GM12878 (cell line): ENCODE results near the gene DBN1. TPM values are rescaled to one million over a fixed set of nuclear protein-coding genes. Genes with fewer than 3 reads are reported as not detected.

Experiments used
- ATAC-seq: fragments of 200-7000 bp; cut with Tn5 transposase; 3 replicates; pipeline ENCODE4 v1.9.1; 2020; ENCODE audit warnings: mild to moderate bottlenecking, moderate library complexity
- BruUV-seq: library from RNA; stranded (reverse); fragments of 400-500 nt; replicated peaks from 2 replicates; lab custom pipeline; 2021; lab: Mats Ljungman, UMichigan
- CTCF ChIA-PET: fragments of 300-600 bp; sonication (Branson Sonifier 250); formaldehyde crosslinking; extraction: SDS; loops from one replicate; lab custom pipeline; 2021; ENCODE audit warnings: inconsistent platforms; lab: Yijun Ruan, JAX
- POLR2A ChIA-PET: fragments of 350-600 bp; formaldehyde crosslinking; extraction: SDS; loops from one replicate; lab custom pipeline; 2021; ENCODE audit warnings: inconsistent platforms; lab: Charles Lee
- RAD21 ChIA-PET: fragments of 300-600 bp; sonication (Branson Sonifier 250); formaldehyde crosslinking; loops from one replicate; lab custom pipeline; 2023; ENCODE audit warnings: antibody characterized with exemption; ENCODE audit not compliant: unreplicated experiment; lab: Charles Lee
- SMC1A ChIA-PET: fragments of 300-600 bp; sonication (Branson Sonifier 250); formaldehyde crosslinking; loops from one replicate; lab custom pipeline; 2023; ENCODE audit not compliant: unreplicated experiment, uncharacterized antibody; lab: Charles Lee
- DNase-seq: peaks from one replicate; pipeline ENCODE4 v3.0.0-alpha.2; 2011; ENCODE audit warnings: low read depth, low spot score
- FAIRE-seq: peaks from 3 replicates; lab custom pipeline; 2011; peaks lifted over from hg19 to GRCh38; lab: Jason Lieb, UNC
- H2AFZ ChIP-seq: 2 replicates; pipeline ENCODE4 v1.6.0; 2011; ENCODE audit warnings: low read depth, low read length, control low read depth; ENCODE audit not compliant: control insufficient read depth
- H3K27ac ChIP-seq: 2 replicates; pipeline ENCODE4 v1.5.1; 2011; ENCODE audit warnings: control low read depth; ENCODE audit not compliant: control insufficient read depth, insufficient read depth
- H3K27me3 ChIP-seq, 2 experiments: replicated peaks in 1 of 2; 2 replicates each; pipeline versions ENCODE4 v1.6.0 to v1.6.1; 2011; ENCODE audit warnings: low read length in 1 of 2; ENCODE audit not compliant: control insufficient read depth in 2 of 2, insufficient read depth in 2 of 2
- H3K36me3 ChIP-seq, 2 experiments: 2 replicates each; pipeline ENCODE4 v1.5.1; 2011; ENCODE audit warnings: low read length in 1 of 2; ENCODE audit not compliant: control insufficient read depth in 2 of 2, insufficient read depth in 2 of 2
- H3K4me1 ChIP-seq: 2 replicates; pipeline ENCODE4 v1.6.1; 2011; ENCODE audit warnings: mild to moderate bottlenecking, low read length, moderate library complexity, mixed read lengths; ENCODE audit not compliant: control insufficient read depth, insufficient read depth
- H3K4me2 ChIP-seq: 2 replicates; pipeline ENCODE4 v1.6.0; 2011; ENCODE audit warnings: control low read depth; ENCODE audit not compliant: control insufficient read depth, insufficient read depth
- H3K4me3 ChIP-seq: fragments of 200-600 bp; sonication (generic); 2 replicates; pipeline ENCODE4 v1.5.1; 2016
- H3K79me2 ChIP-seq: 2 replicates; pipeline ENCODE4 v1.6.0; 2011; ENCODE audit warnings: low read length; ENCODE audit not compliant: control insufficient read depth, insufficient read depth
- H3K9ac ChIP-seq: 2 replicates; pipeline ENCODE4 v1.8.0; 2011; ENCODE audit warnings: low read length, control low read depth, mixed read lengths; ENCODE audit not compliant: control insufficient read depth, insufficient read depth
- H3K9me3 ChIP-seq: replicated peaks from 3 replicates; pipeline ENCODE4 v1.5.1; 2011; ENCODE audit warnings: mild to moderate bottlenecking, low read length; ENCODE audit not compliant: control insufficient read depth, insufficient read depth
- H4K20me1 ChIP-seq: 2 replicates; pipeline ENCODE4 v1.6.0; 2011; ENCODE audit not compliant: control insufficient read depth, insufficient read depth
- ASH2L ChIP-seq: fragments of 300-600, 200-600 bp; sonication (generic); IDR thresholded peaks from 2 replicates; pipeline ENCODE4 v1.6.1; 2017; ENCODE audit warnings: low read depth, mild to moderate bottlenecking, borderline replicate concordance
- BACH1 ChIP-seq: fragments of 450-650 bp; IDR thresholded peaks from 2 replicates; pipeline ENCODE4 v1.6.1; 2017; ENCODE audit warnings: mild to moderate bottlenecking, borderline replicate concordance
- CTCF ChIP-seq, 3 experiments: IDR thresholded peaks in 2 of 3; conservative IDR thresholded peaks in 1 of 3; 2 replicates each; pipeline ENCODE4 v1.5.1; 2011; ENCODE audit warnings: low read depth in 3 of 3, low read length in 3 of 3, mild to moderate bottlenecking in 3 of 3, control low read depth in 2 of 3, moderate library complexity in 2 of 3, inconsistent platforms in 1 of 3, mixed read lengths in 1 of 3; ENCODE audit not compliant: control insufficient read depth in 2 of 3, insufficient read depth in 1 of 3; ENCODE audit errors: extremely low read depth in 1 of 3
- DPF2 ChIP-seq: fragments of 450-650 bp; IDR thresholded peaks from 2 replicates; pipeline ENCODE4 v1.6.1; 2017; ENCODE audit warnings: mild to moderate bottlenecking
- E4F1 ChIP-seq: fragments of 450-650 bp; IDR thresholded peaks from 2 replicates; pipeline ENCODE4 v1.6.1; 2018; ENCODE audit warnings: borderline replicate concordance, mild to moderate bottlenecking; ENCODE audit not compliant: partially characterized antibody
- FOXK2 ChIP-seq: fragments of 450-650 bp; IDR thresholded peaks from 2 replicates; pipeline ENCODE4 v1.6.1; 2017; ENCODE audit warnings: mild to moderate bottlenecking, moderate library complexity
- HDAC6 ChIP-seq: fragments of 200-600 bp; sonication (generic); IDR thresholded peaks from one replicate; pipeline ENCODE4 v1.8.0; 2017; ENCODE audit warnings: antibody characterized with exemption; ENCODE audit not compliant: unreplicated experiment
- JUNB ChIP-seq: IDR thresholded peaks from 2 replicates; pipeline ENCODE4 v1.6.1; 2016; ENCODE audit warnings: antibody characterized with exemption, mild to moderate bottlenecking
- KLF5 ChIP-seq: fragments of 450-650 bp; IDR thresholded peaks from 2 replicates; pipeline ENCODE4 v1.6.1; 2014; ENCODE audit warnings: mild to moderate bottlenecking; ENCODE audit not compliant: partially characterized antibody
- PAX5 ChIP-seq: IDR thresholded peaks from 2 replicates; pipeline ENCODE4 v1.6.1; 2011; ENCODE audit warnings: low read depth, low read length, borderline replicate concordance
- PML ChIP-seq: IDR thresholded peaks from 2 replicates; pipeline ENCODE4 v1.6.1; 2012; ENCODE audit warnings: low read length, inconsistent platforms
- RELA ChIP-seq: fragments of 450-650 bp; IDR thresholded peaks from 2 replicates; pipeline ENCODE4 v1.8.0; 2014; ENCODE audit warnings: borderline replicate concordance; ENCODE audit not compliant: partially characterized antibody
- SMC3 ChIP-seq: IDR thresholded peaks from 2 replicates; pipeline ENCODE4 v1.6.1; 2011; ENCODE audit warnings: low read length, improper control_type of control experiment, borderline replicate concordance
- SREBF2 ChIP-seq: IDR thresholded peaks from 2 replicates; pipeline ENCODE4 v1.6.1; 2012; ENCODE audit warnings: mild to moderate bottlenecking, low read length
- TAF1 ChIP-seq: IDR thresholded peaks from 2 replicates; pipeline ENCODE4 v1.6.1; 2011; ENCODE audit warnings: mild to moderate bottlenecking, low read depth, low read length, borderline replicate concordance
- ZBTB11 ChIP-seq: fragments of 450-650 bp; formaldehyde crosslinking; IDR thresholded peaks from 2 replicates; pipeline ENCODE4 v1.5.0; 2022; ENCODE audit warnings: mild to moderate bottlenecking, missing genetic modification characterization
- ZNF274 ChIP-seq: IDR thresholded peaks from one replicate; pipeline ENCODE4 v1.8.0; 2011; ENCODE audit not compliant: insufficient read length, insufficient read depth
- WGBS: methylation state at CpG from one replicate; pipeline ENCODE4 v1.1.6; 2016; ENCODE audit warnings: low lambda C conversion rate; ENCODE audit not compliant: insufficient replicate concordance, insufficient coverage; ENCODE audit errors: missing lambda C conversion rate; 5-methylcytosine and 5-hydroxymethylcytosine counted together
- in situ Hi-C: fragments of 300-500 bp; cut with MboI; formaldehyde crosslinking; loops from 9 replicates; pipeline ENCODE4 v1.14.3; 2018; ENCODE audit warnings: mixed read lengths
- intact Hi-C: fragments of 100-400 bp; cut with micrococcal nuclease; formaldehyde crosslinking; loops from one replicate; pipeline ENCODE4 v1.14.2; 2022; ENCODE audit not compliant: unreplicated experiment
- polyA plus RNA-seq, 11 experiments: library from polyadenylated mRNA; depleted of rRNA in 4 of 11; unstranded in 6 of 11; stranded (reverse) in 5 of 11; fragments of >200 nt; fragmentation: Nextera tagmentation in 4 of 11; fragmentation: Illumina TruSeq in 1 of 11; extraction: Ambion mirVana in 4 of 11; extraction: Trizol in 1 of 11; gene quantifications; 1 replicate in 1 of 11; 2 replicates in 10 of 11; pipeline versions ENCODE4 v1.2.1 to v1.2.3, GENCODE V29; 2011 to 2016; ENCODE audit warnings: inconsistent platforms in 2 of 11, missing spikeins in 2 of 11, low read depth in 1 of 11
- total RNA-seq, 4 experiments: library from RNA; depleted of rRNA in 3 of 4; stranded (reverse); fragments of >200 nt in 3 of 4; fragmentation: Illumina TruSeq in 1 of 4; extraction: Trizol in 1 of 4; gene quantifications; 2 replicates each; pipeline versions ENCODE4 v1.2.1 to v1.2.3, GENCODE V29; 2013 to 2021

Gene DBN1
- total and polyA plus RNA-seq, 10 of the 15 experiments (the other 5 are each of a cell fraction or from before 2014, with no cell fraction given), result 0.18 to 81.0 (median 27.9) TPM

- CTCF ChIA-PET, result interaction anchor here (1.0 to 1.4 kb wide), 6 partner anchors 24 to 106 kb away, joined by 3 to 6 read pairs (median 3); no protein-coding TSS in a partner anchor
- TF ChIP-seq KLF5 (no peak), ZNF274 (no peak), FOXK2 (no peak), CTCF (IDR thresholded peaks at IDR 0.05 in 2 of 3, conservative IDR thresholded peaks at IDR 0.05 in 1 of 3; ENCODE audit: control insufficient read depth in 2 of 3, extremely low read depth in 1 of 3, insufficient read depth in 1 of 3, low read depth in 3 of 3, low read length in 3 of 3) (no peak), RELA (no peak), E4F1 (no peak), BACH1 (no peak), SREBF2 (no peak), ZBTB11 (CRISPR knock-in tag) (no peak), DPF2 (no peak), ASH2L (no peak), PAX5 (no peak), SMC3 (no peak), PML (no peak), JUNB (no peak), TAF1 (no peak), HDAC6 (no peak)
Measured at GRCh38 chr5:177476531-177477233, 3.2 kb upstream of the DBN1 start.

More at GRCh38 chr5:177476531-177477233, 3.2 kb upstream of the DBN1 start:
- Histone ChIP-seq H3K4me3 (no peak overlapping the region), H3K79me2 (peaks cover 4% of the 10 kb centered on the region; the same call in 1 of the 2 replicates), H3K27me3 (no peaks in the 10 kb centered on the region), H3K4me2 (no peak overlapping the region), H3K27ac (no peak overlapping the region), H4K20me1 (no peaks in the 10 kb centered on the region), H2AFZ (no peak overlapping the region), H3K4me1 (peaks cover 23% of the 10 kb centered on the region), H3K9me3 (no peaks in the 10 kb centered on the region), H3K9ac (no peak overlapping the region), H3K36me3 (no peaks in the 10 kb centered on the region; a peak in 1 of 4 replicates)
- in situ Hi-C loops, result no loop called here
- ChIA-PET POLR2A (interaction anchor here (0.5 to 1.7 kb wide), 2 partner anchors 20 to 117 kb away, joined by 6 to 7 read pairs; partner anchors contain the start of gene PDLIM7), SMC1A (interaction anchor here (0.7 to 1.4 kb wide), 3 partner anchors 19 to 25 kb away, joined by 3 to 5 read pairs (median 3); partner anchors contain the start of gene PDLIM7), RAD21 (interaction anchor here (0.9 kb wide), 1 partner anchor 25 kb away, joined by 3 read pairs; no protein-coding TSS in a partner anchor)
- FAIRE-seq (no peak), ATAC-seq (no peak), DNase-seq (no peak)
- intact Hi-C loops, result no loop called here
- 80% methylated on average over 17 of the region's 18 CpGs for WGBS
- no TSS peak for BruUV-seq
